Pancreas (tissue), 10 donors: ENCODE data around the gene PPP3R1. TPM values are rescaled to one million over a fixed set of nuclear protein-coding genes. Genes with fewer than 3 reads are reported as not detected.
A peak's percentile ranks its signal among the peaks of the same experiment; 100 is the strongest.

ENCODE experiments used
- ATAC-seq, 4 donors: fragments of 200-7000 bp; cut with Tn5 transposase; one replicate each; pipeline versions ENCODE4 v1.8.0 to v1.9.1; 2020; ENCODE audit warnings: mild to moderate bottlenecking in 4 of 4, moderate library complexity in 4 of 4
- DNase-seq, 6 donors: peaks; one replicate each; pipeline ENCODE4 v3.0.0-alpha.2; 2020
- FAIRE-seq: peaks from 2 replicates; lab custom pipeline; 2012; peaks lifted over from hg19 to GRCh38; lab: Jason Lieb, UNC
- H3K27ac ChIP-seq, 4 donors: fragments of 200-600 bp; sonication (generic); 1 replicate in 3 of 4; 2 replicates in 1 of 4; pipeline versions ENCODE4 v1.5.0 to v1.8.0; 2020
- H3K27me3 ChIP-seq, 4 donors: fragments of 200-600 bp; one replicate each; pipeline ENCODE4 v1.8.0; 2021
- H3K36me3 ChIP-seq, 3 donors: fragments of 200-600 bp; sonication (generic) in 1 of 3; one replicate each; pipeline versions ENCODE4 v1.5.0 to v1.8.0; 2020 to 2021
- H3K4me1 ChIP-seq, 3 donors: fragments of 200-600 bp; one replicate each; pipeline ENCODE4 v1.8.0; 2021
- H3K4me3 ChIP-seq, 4 donors: fragments of 200-600 bp; sonication (generic) in 2 of 4; one replicate each; pipeline versions ENCODE4 v1.5.0 to v1.8.0; 2020 to 2021
- H3K9me3 ChIP-seq, 4 donors: fragments of 200-600 bp; one replicate each; pipeline ENCODE4 v1.8.0; 2021
- CTCF ChIP-seq, 4 donors: fragments of 200-600 bp; sonication (generic) in 3 of 4; IDR thresholded peaks; one replicate each; pipeline versions ENCODE4 v1.5.0 to v1.8.0; 2021; ENCODE audit warnings: antibody characterized with exemption in 4 of 4
- WGBS, 2 donors: extraction: QIAGEN DNeasy Blood & Tissue Kit; methylation state at CpG; one replicate each; pipeline ENCODE4 v1.1.7; 2013; 5-methylcytosine and 5-hydroxymethylcytosine counted together
- intact Hi-C, 3 donors: fragments of 100-400 bp; cut with DNase I; formaldehyde crosslinking; loops; one replicate each; pipeline versions ENCODE4 v1.11.1 to v1.14.2; 2022
- polyA plus RNA-seq, 2 donors: library from polyadenylated mRNA; stranded (reverse); fragments of 200-250 nt; gene quantifications; one replicate each; pipeline ENCODE4 v1.2.3, GENCODE V29; 2013
- total RNA-seq, 6 donors: library from RNA; stranded (reverse); fragmentation: NEBNext Ultra II Directional in 4 of 6; extraction: Animal tissue kit (Norgen Biotek cat#: 25700) in 4 of 6; gene quantifications; one replicate each; pipeline versions ENCODE4 v1.2.1 to v1.2.4, GENCODE V29; 2021 to 2023
- donor health status: healthy with polysubstance abuse.
- donor health status: DM: no; HTN: no; CAD: no; lungs with moderate emphysema.
- donor health status: DM: no; HTN: no; CAD: no.
- donor health status: control.
- donor health status: control.
- donor health status: Bipolar disorder and iron deficiency.
- donor health status: DM: yes; HTN: yes; CAD: no.
- donor health status: DM: no; HTN: no; CAD: no.
- donor health status: DM: no; HTN: no; CAD: no.
- donor health status: DM: yes; HTN: yes; CAD: no.

PPP3R1 gene
- total and polyA plus RNA-seq, 8 donors = 6.1 to 27.4 (median 19.6) TPM

GRCh38 chr2:68195096-68195495, 57.2 kb downstream of the PPP3R1 start:
- FAIRE-seq (no peak), ATAC-seq (peak in 2 of 4 donors; percentile 8 to 16), DNase-seq (no peak)
- Histone ChIP-seq H3K27me3 (no peaks in the 10 kb centered on the region), H3K36me3 (no peaks in the 10 kb centered on the region), H3K4me3 (no peak overlapping the region), H3K9me3 (no peaks in the 10 kb centered on the region), H3K4me1 (peaks cover 5 to 34% (median 33%) of the 10 kb centered on the region in 3 donors), H3K27ac (peak overlapping the region in 1 of 4 donors; percentile 0)
- intact Hi-C loops = no loop called here
- TF ChIP-seq CTCF (IDR thresholded peaks at IDR 0.05) = no peak

DNA sequence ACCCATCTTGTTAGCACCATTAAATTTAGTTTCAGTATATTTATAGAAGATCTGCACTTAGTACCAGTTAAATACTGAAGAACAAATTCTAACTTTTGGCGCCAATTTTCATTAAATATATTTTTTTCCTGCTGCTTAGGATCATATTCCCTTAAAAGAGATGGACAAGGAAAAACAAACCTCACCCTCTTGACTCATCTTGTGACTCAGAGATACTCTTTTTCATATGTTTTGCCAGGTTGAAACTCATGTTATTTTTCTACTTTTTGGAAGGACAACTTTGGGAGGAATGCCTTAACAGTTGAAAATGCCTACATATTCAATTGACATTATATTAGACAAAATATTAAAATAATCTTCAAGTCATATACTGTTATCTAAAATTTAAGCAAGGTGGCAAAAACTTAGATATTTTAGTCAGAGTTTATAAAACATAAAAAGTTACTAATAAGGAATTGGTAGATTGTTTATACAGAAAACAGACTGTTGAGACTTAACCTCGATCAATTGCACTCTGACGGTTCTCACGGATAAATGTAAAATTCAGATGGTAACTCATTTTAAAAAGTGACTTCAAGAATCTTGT, 58.5 kb downstream of the PPP3R1 start:
- intact Hi-C loops = no loop called here
- no peaks in the 10 kb centered on the region for H3K36me3 ChIP-seq
- DNase-seq (no peak), FAIRE-seq (peak; percentile 26), ATAC-seq (no peak)
- H3K27ac ChIP-seq = no peak overlapping the region
- WGBS, 2 donors = 68 to 84% methylated on average over 4 of the region's 4 CpGs
- no peak for TF ChIP-seq CTCF (IDR thresholded peaks at IDR 0.05)
- no peaks in the 10 kb centered on the region for H3K9me3 ChIP-seq
- no peak overlapping the region for H3K4me3 ChIP-seq
- H3K4me1 ChIP-seq = peaks cover 5 to 39% (median 38%) of the 10 kb centered on the region in 3 donors
- H3K27me3 ChIP-seq = no peaks in the 10 kb centered on the region

- ATAC-seq (no peak), FAIRE-seq (no peak), DNase-seq (no peak)
- Histone ChIP-seq H3K27me3 (no peaks in the 10 kb centered on the region), H3K27ac (no peak overlapping the region), H3K4me1 (peaks cover 5 to 46% (median 45%) of the 10 kb centered on the region in 3 donors), H3K9me3 (no peaks in the 10 kb centered on the region), H3K36me3 (no peaks in the 10 kb centered on the region), H3K4me3 (no peak overlapping the region)
- 47 to 64% methylated on average over 3 of the region's 3 CpGs for WGBS, 2 donors
- intact Hi-C loops = no loop called here
- TF ChIP-seq CTCF (IDR thresholded peaks at IDR 0.05) = no peak
These were observed 59.2 kb downstream of the PPP3R1 start for GRCh38 chr2:68193144-68193543.

DNA sequence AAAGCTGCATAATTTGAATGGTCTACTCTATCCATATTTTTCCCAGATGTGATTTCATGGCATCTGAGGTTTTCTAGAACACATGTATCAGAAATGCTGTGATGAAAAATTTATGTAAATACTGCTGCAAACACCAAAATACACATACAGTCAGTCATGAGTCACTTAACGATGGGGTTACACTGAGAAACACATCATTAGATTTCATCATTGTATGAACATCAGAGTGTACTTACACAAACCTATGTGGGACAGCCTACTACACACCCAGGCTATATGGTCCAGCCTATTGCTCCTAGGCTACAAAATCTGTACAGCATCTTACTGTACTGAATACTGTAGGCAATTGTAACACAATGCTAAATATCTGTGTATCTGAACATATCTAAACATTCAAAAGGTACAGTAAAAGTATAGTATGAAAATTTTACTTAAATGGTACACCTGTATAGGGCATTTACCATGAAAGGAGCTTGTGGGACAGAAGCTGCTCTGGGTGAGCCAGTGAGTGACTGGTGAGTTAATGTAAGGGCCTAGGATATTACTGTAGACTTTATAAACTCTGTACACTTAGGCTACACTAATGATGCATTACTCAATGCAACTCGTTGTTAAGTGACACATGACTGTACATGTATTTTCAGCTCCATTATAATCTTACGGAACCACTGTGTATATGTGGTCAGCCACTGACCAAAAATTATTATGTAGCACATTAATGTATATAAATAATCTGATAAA, 61.2 kb downstream of the PPP3R1 start:
- Histone ChIP-seq H3K9me3 (no peaks in the 10 kb centered on the region), H3K36me3 (peaks cover 0 to 4% (median 0%) of the 10 kb centered on the region in 3 donors), H3K4me3 (no peak overlapping the region), H3K27me3 (no peaks in the 10 kb centered on the region), H3K4me1 (peaks cover 5 to 61% (median 56%) of the 10 kb centered on the region in 3 donors), H3K27ac (no peak overlapping the region)
- DNase-seq (no peak), ATAC-seq (peak; percentile 32 to 51 (median 45)), FAIRE-seq (no peak)
- intact Hi-C loops = no loop called here
- TF ChIP-seq CTCF (IDR thresholded peaks at IDR 0.05) = no peak
- WGBS, 2 donors = 57 to 62% methylated on average over 3 of the region's 3 CpGs
